ENCODE data around the gene PLCG2. TPM values are rescaled to one million over a fixed set of nuclear protein-coding genes. Genes with fewer than 3 reads are reported as not detected.

PLCG2 gene
- polyA plus RNA-seq, 1 experiment: 0.22 TPM

DNA sequence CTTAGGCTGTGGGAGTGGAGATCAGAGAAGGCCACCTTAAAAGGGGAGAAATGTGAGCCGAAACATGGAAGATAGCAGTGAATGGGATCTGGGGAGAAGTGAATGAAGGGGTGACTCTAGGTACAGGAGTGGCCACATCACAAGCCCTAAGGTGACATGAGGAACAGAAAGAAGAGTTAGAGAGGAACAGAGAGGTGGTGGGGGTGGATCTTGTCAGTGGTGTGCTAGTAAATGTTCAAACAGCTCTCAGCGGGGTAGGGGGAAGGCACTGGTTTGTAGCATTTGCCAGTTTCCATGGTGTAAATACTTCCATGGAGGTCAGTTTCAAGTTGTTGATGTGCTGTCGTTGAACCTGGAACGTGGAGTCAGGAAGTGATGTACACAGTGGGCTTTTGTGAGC, 141.4 kb downstream of the PLCG2 start:
- ChIA-PET CTCF (no interaction called here), POLR2A (no interaction called here)
- Histone ChIP-seq H3K27me3 (ENCODE audit: control insufficient read depth, insufficient read depth, low read length) (no peaks in the 10 kb centered on the region), H3K36me3 (ENCODE audit: control insufficient read depth, insufficient read depth, low read length) (no peaks in the 10 kb centered on the region), H3K4me3 (ENCODE audit: low read depth, low read length) (no peak overlapping the region)
- TF ChIP-seq CTCF (IDR thresholded peaks at IDR 0.05; ENCODE audit: insufficient read depth, low read depth, low read length): no peak
- no peak for DNase-seq (ENCODE audit: low read depth)

DNA sequence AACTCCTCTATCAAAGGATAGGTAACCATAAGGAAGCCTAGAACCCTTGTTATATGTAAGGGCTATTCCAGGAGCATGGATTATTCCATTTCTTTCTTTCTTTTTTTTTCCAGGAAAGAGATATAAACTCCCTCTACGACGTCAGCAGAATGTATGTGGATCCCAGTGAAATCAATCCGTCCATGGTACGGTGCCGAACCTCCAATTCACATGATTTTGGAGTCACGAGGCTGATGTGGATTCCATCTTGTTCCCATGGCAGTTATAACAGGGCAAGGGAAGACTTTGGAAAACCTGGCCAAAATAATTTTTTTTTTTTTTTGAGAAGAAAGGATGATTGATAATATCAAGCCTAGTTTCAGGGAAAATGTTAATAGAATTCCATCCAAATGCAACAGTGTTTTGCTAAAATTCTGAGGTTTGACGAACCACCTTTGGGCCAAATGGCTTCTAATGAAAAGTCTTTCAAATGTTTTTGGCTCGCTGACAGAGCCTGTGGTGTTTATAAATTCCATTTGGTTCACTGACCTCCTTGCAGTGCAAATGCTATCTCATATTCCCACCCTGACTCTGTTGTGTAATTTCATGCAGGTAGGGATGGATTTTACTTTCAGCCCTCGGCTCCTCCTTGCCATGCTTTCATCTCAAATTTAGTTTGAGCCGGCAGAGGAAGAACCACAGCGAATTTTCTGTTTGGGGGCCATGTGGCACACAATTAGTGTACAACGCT, 142.2 kb downstream of the PLCG2 start:
- no peak overlapping the region for H3K4me3 ChIP-seq (ENCODE audit: low read depth, low read length)
- no peaks in the 10 kb centered on the region for H3K36me3 ChIP-seq (ENCODE audit: control insufficient read depth, insufficient read depth, low read length)
- CTCF ChIA-PET: no interaction called here
- TF ChIP-seq CTCF (IDR thresholded peaks at IDR 0.05; ENCODE audit: insufficient read depth, low read depth, low read length): no peak
- POLR2A ChIA-PET: no interaction called here
- no peaks in the 10 kb centered on the region for H3K27me3 ChIP-seq (ENCODE audit: control insufficient read depth, insufficient read depth, low read length)
- DNase-seq (ENCODE audit: low read depth): no peak

- CTCF ChIA-PET: no interaction called here
- POLR2A ChIA-PET: no interaction called here
- DNase-seq (ENCODE audit: low read depth): no peak
- no peak for TF ChIP-seq CTCF (IDR thresholded peaks at IDR 0.05; ENCODE audit: insufficient read depth, low read depth, low read length)
- Histone ChIP-seq H3K4me3 (ENCODE audit: low read depth, low read length) (no peak overlapping the region), H3K36me3 (ENCODE audit: control insufficient read depth, insufficient read depth, low read length) (no peaks in the 10 kb centered on the region), H3K27me3 (ENCODE audit: control insufficient read depth, insufficient read depth, low read length) (no peaks in the 10 kb centered on the region)
Observed at GRCh38 chr16:81921843-81922584, 142.9 kb downstream of the PLCG2 start.

- Histone ChIP-seq H3K4me3 (ENCODE audit: low read depth, low read length) (no peak overlapping the region), H3K36me3 (ENCODE audit: control insufficient read depth, insufficient read depth, low read length) (no peaks in the 10 kb centered on the region), H3K27me3 (ENCODE audit: control insufficient read depth, insufficient read depth, low read length) (no peaks in the 10 kb centered on the region)
- POLR2A ChIA-PET: no interaction called here
- CTCF ChIA-PET: no interaction called here
- TF ChIP-seq CTCF (IDR thresholded peaks at IDR 0.05; ENCODE audit: insufficient read depth, low read depth, low read length): no peak
- DNase-seq (ENCODE audit: low read depth): no peak
Observed at GRCh38 chr16:81923296-81923695, 144.2 kb downstream of the PLCG2 start.

- CTCF ChIA-PET: no interaction called here
- H3K4me3 ChIP-seq (ENCODE audit: low read depth, low read length): no peak overlapping the region
- POLR2A ChIA-PET: no interaction called here
- H3K27me3 ChIP-seq (ENCODE audit: control insufficient read depth, insufficient read depth, low read length): no peaks in the 10 kb centered on the region
- DNase-seq (ENCODE audit: low read depth): no peak
- TF ChIP-seq CTCF (IDR thresholded peaks at IDR 0.05; ENCODE audit: insufficient read depth, low read depth, low read length): no peak
- H3K36me3 ChIP-seq (ENCODE audit: control insufficient read depth, insufficient read depth, low read length): no peaks in the 10 kb centered on the region
Observed at GRCh38 chr16:81925016-81925415, 145.9 kb downstream of the PLCG2 start.
